ENCODE results near the gene SIGLEC11. TPM values are rescaled to one million over a fixed set of nuclear protein-coding genes. Genes with fewer than 3 reads are reported as not detected.
"Not testable (repeated sequence)": the region's sequence is repeated elsewhere in the genome, so short reads cannot be mapped to it uniquely, and the experiment has no call there.

Gene SIGLEC11
- polyA plus RNA-seq, 1 experiment, result not detected

GRCh38 chr19:49950590-49950948, 10.4 kb downstream of the SIGLEC11 start:
- CTCF ChIA-PET, result interaction anchor here (2.4 kb wide), 1 partner anchor 13 kb away, joined by 11 read pairs; no protein-coding TSS in a partner anchor
- DNase-seq (ENCODE audit: low read depth), result no peak
- Histone ChIP-seq H3K36me3 (ENCODE audit: control insufficient read depth, insufficient read depth, low read length) (no peaks in the 10 kb centered on the region), H3K4me3 (ENCODE audit: low read depth, low read length) (no peak overlapping the region), H3K27me3 (ENCODE audit: control insufficient read depth, insufficient read depth, low read length) (peaks cover 8% of the 10 kb centered on the region)
- POLR2A ChIA-PET, result no interaction called here
- TF ChIP-seq CTCF (IDR thresholded peaks at IDR 0.05; ENCODE audit: insufficient read depth, low read depth, low read length), result no peak

- no peaks in the 10 kb centered on the region for H3K36me3 ChIP-seq (ENCODE audit: control insufficient read depth, insufficient read depth, low read length)
- H3K27me3 ChIP-seq (ENCODE audit: control insufficient read depth, insufficient read depth, low read length), result peaks cover 8% of the 10 kb centered on the region
- TF ChIP-seq CTCF (IDR thresholded peaks at IDR 0.05; ENCODE audit: insufficient read depth, low read depth, low read length), result no peak
- H3K4me3 ChIP-seq (ENCODE audit: low read depth, low read length), result no peak overlapping the region
- CTCF ChIA-PET, result interaction anchor here (1.4 to 2.4 kb wide), 2 partner anchors 12 to 186 kb away, joined by 4 to 11 read pairs; no protein-coding TSS in a partner anchor
- no peak for DNase-seq (ENCODE audit: low read depth)
- POLR2A ChIA-PET, result no interaction called here
These were observed 11.0 kb downstream of the SIGLEC11 start for GRCh38 chr19:49949742-49950589.

- ChIA-PET POLR2A (no interaction called here), CTCF (interaction anchor here (0.9 kb wide), 1 partner anchor 9 kb away, joined by 4 read pairs; no protein-coding TSS in a partner anchor)
- H3K27me3 ChIP-seq (ENCODE audit: control insufficient read depth, insufficient read depth, low read length), result peaks cover 2% of the 10 kb centered on the region; the same call in 1 of the 2 replicates
- no peak for DNase-seq (ENCODE audit: low read depth)
- H3K36me3 ChIP-seq (ENCODE audit: control insufficient read depth, insufficient read depth, low read length), result no peaks in the 10 kb centered on the region
- H3K4me3 ChIP-seq (ENCODE audit: low read depth, low read length), result no peak overlapping the region
- TF ChIP-seq CTCF (IDR thresholded peaks at IDR 0.05; ENCODE audit: insufficient read depth, low read depth, low read length), result no peak
These were observed 14.6 kb downstream of the SIGLEC11 start for GRCh38 chr19:49946415-49946814.

- H3K4me3 ChIP-seq (ENCODE audit: low read depth, low read length); H3K36me3 ChIP-seq (ENCODE audit: control insufficient read depth, insufficient read depth, low read length); DNase-seq (ENCODE audit: low read depth); H3K27me3 ChIP-seq (ENCODE audit: control insufficient read depth, insufficient read depth, low read length); POLR2A ChIA-PET; CTCF ChIA-PET: not testable (repeated sequence)
These were observed 16.4 kb downstream of the SIGLEC11 start for GRCh38 chr19:49944567-49944966.

- POLR2A ChIA-PET, result no interaction called here
These were observed 20.5 kb downstream of the SIGLEC11 start for GRCh38 chr19:49940482-49940791.

More at GRCh38 chr19:49940482-49940791, 20.5 kb downstream of the SIGLEC11 start:
- no peaks in the 10 kb centered on the region for H3K36me3 ChIP-seq (ENCODE audit: control insufficient read depth, insufficient read depth, low read length)
- peaks cover 2% of the 10 kb centered on the region; the same call in 1 of the 2 replicates for H3K27me3 ChIP-seq (ENCODE audit: control insufficient read depth, insufficient read depth, low read length)
- no peak for DNase-seq (ENCODE audit: low read depth)
- CTCF ChIA-PET, result no interaction called here
- H3K4me3 ChIP-seq (ENCODE audit: low read depth, low read length), result no peak overlapping the region
- TF ChIP-seq CTCF (IDR thresholded peaks at IDR 0.05; ENCODE audit: insufficient read depth, low read depth, low read length), result no peak
